Activated B cell treated with CpG ODN at 0.5 μM for 24 hours (primary cell): ENCODE data around the gene PROKR1. TPM values are rescaled to one million over a fixed set of nuclear protein-coding genes. Genes with fewer than 3 reads are reported as not detected.

Experiments
- ATAC-seq: fragments of 200-7000 bp; cut with Tn5 transposase; one replicate; pipeline ENCODE4 v1.10.0; 2021; ENCODE audit warnings: low read depth, mild to moderate bottlenecking, moderate library complexity
- CTCF ChIA-PET: fragments of 350-600 bp; sonication (Branson Sonifier 250); formaldehyde crosslinking; loops from one replicate; lab custom pipeline; 2021; ENCODE audit warnings: antibody characterized with exemption; lab: Charles Lee
- POLR2A ChIA-PET: fragments of 350-600 bp; sonication (Branson Sonifier 250); formaldehyde crosslinking; loops from one replicate; lab custom pipeline; 2021; ENCODE audit warnings: antibody characterized with exemption; lab: Charles Lee
- DNase-seq: peaks from one replicate; pipeline ENCODE4 v3.0.0; 2022
- H3K27ac Mint-ChIP-seq: one replicate; pipeline ENCODE4 v1.8.0; 2020; ENCODE audit warnings: mixed read lengths
- H3K27me3 Mint-ChIP-seq: one replicate; pipeline ENCODE4 v1.8.0; 2021; ENCODE audit warnings: mixed read lengths
- H3K36me3 Mint-ChIP-seq: one replicate; pipeline ENCODE4 v1.8.0; 2021; ENCODE audit warnings: low read depth, mixed read lengths
- H3K4me1 Mint-ChIP-seq: one replicate; pipeline ENCODE4 v1.8.0; 2021; ENCODE audit warnings: mixed read lengths
- H3K4me3 Mint-ChIP-seq: one replicate; pipeline ENCODE4 v1.8.0; 2020; ENCODE audit warnings: mild to moderate bottlenecking, mixed read lengths
- H3K9me3 Mint-ChIP-seq: one replicate; pipeline ENCODE4 v1.8.0; 2020; ENCODE audit warnings: mixed read lengths
- intact Hi-C: fragments of 100-400 bp; cut with micrococcal nuclease; formaldehyde crosslinking; loops from one replicate; pipeline ENCODE4 v1.15.1; 2024
- total RNA-seq: library from RNA; stranded (reverse); gene quantifications from 2 replicates; pipeline ENCODE4 v1.2.3, GENCODE V29; 2022
- TF ChIP-seq, protein P1 (sequence below): fragments of 200-600 bp; IDR thresholded peaks from one replicate; pipeline ENCODE4 v1.8.0; 2022; ENCODE audit warnings: antibody characterized with exemption, mild to moderate bottlenecking

The PROKR1 gene
- total RNA-seq, 1 donor from 2014 or later, result 0.09 TPM

DNA sequence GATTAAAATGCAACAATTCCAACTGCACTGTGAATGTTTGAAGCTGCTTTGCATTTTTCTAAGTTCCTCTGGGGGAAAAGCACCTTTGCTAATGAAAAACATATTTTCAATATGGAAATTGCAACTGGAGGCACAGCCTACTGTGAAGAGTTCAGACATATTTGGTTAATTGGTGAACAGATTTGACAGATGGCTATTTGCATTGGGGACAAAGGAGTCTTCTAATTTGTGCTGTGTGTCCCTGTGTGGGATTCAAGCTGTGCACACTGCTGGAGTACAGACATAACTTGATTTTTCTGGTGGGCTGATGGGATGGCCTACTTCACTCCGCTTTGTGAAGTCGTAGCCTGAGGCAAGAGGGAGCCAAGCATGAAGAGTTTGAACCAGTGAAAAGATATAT, 50.6 kb downstream of the PROKR1 start:
- ChIA-PET POLR2A (no interaction called here), CTCF (no interaction called here)
- ATAC-seq (no peak), DNase-seq (no peak)
- TF ChIP-seq, protein P1, sequence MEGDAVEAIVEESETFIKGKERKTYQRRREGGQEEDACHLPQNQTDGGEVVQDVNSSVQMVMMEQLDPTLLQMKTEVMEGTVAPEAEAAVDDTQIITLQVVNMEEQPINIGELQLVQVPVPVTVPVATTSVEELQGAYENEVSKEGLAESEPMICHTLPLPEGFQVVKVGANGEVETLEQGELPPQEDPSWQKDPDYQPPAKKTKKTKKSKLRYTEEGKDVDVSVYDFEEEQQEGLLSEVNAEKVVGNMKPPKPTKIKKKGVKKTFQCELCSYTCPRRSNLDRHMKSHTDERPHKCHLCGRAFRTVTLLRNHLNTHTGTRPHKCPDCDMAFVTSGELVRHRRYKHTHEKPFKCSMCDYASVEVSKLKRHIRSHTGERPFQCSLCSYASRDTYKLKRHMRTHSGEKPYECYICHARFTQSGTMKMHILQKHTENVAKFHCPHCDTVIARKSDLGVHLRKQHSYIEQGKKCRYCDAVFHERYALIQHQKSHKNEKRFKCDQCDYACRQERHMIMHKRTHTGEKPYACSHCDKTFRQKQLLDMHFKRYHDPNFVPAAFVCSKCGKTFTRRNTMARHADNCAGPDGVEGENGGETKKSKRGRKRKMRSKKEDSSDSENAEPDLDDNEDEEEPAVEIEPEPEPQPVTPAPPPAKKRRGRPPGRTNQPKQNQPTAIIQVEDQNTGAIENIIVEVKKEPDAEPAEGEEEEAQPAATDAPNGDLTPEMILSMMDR, result no peak
- H3K27ac Mint-ChIP-seq, result no peak overlapping the region
- H3K4me3 Mint-ChIP-seq, result no peak overlapping the region
- H3K36me3 Mint-ChIP-seq, result no peaks in the 10 kb centered on the region
- H3K4me1 Mint-ChIP-seq, result peaks cover 37% of the 10 kb centered on the region
- H3K9me3 Mint-ChIP-seq, result no peaks in the 10 kb centered on the region
- intact Hi-C loops, result no loop called here
- no peaks in the 10 kb centered on the region for H3K27me3 Mint-ChIP-seq

DNA sequence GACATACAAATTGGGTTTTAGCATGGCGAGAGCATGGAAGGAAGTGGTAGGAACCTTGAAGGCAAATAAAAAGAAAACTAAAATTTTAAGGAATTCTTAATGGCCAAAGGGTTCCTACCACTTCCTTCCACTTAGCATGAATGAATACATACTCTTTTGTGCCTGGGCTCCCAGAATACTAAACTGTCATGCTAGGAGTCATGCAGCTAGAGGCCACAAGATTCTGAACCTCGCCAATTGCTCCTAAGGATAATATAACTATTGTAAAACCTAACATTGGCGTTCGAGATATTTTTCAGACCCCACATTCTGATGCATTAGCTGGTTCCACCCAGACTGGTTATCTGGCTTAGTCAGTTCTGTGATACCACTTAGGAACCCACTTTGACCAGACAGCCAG, 52.6 kb downstream of the PROKR1 start:
- no peak overlapping the region for H3K4me3 Mint-ChIP-seq
- H3K9me3 Mint-ChIP-seq, result no peaks in the 10 kb centered on the region
- no peak overlapping the region for H3K27ac Mint-ChIP-seq
- peaks cover 17% of the 10 kb centered on the region for H3K4me1 Mint-ChIP-seq
- intact Hi-C loops, result no loop called here
- TF ChIP-seq, protein P1, result no peak
- POLR2A ChIA-PET, result no interaction called here
- no peaks in the 10 kb centered on the region for H3K27me3 Mint-ChIP-seq
- no peak for ATAC-seq
- DNase-seq, result no peak
- no peaks in the 10 kb centered on the region for H3K36me3 Mint-ChIP-seq
- CTCF ChIA-PET, result interaction anchor here (1.5 kb wide), 1 partner anchor 13 kb away, joined by 7 read pairs; no protein-coding TSS in a partner anchor

DNA sequence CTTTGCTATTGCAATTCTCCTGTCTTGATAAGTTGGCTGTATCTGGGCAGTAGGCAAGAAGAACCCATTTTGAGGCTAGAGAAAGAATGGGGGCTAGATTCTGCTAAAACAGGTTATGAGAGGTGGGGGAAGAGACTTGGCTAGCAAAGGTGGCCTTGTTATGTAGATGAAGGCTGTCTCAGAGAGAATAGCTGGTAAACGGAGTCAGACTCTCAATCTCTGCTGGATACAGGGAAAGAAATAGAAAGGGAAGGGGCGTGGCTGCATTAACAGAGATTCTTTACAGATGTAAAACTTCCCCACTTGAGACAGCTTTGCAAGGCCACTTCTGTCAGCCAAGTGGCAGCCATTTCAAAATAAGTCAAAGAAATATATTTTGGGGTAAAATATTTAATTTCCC, 53.2 kb downstream of the PROKR1 start:
- peaks cover 12% of the 10 kb centered on the region for H3K4me1 Mint-ChIP-seq
- intact Hi-C loops, result no loop called here
- H3K36me3 Mint-ChIP-seq, result no peaks in the 10 kb centered on the region
- no peak overlapping the region for H3K27ac Mint-ChIP-seq
- H3K4me3 Mint-ChIP-seq, result no peak overlapping the region
- DNase-seq (no peak), ATAC-seq (no peak)
- H3K9me3 Mint-ChIP-seq, result no peaks in the 10 kb centered on the region
- ChIA-PET CTCF (interaction anchor here (1.5 kb wide), 1 partner anchor 13 kb away, joined by 7 read pairs; no protein-coding TSS in a partner anchor), POLR2A (no interaction called here)
- no peaks in the 10 kb centered on the region for H3K27me3 Mint-ChIP-seq
- TF ChIP-seq, protein P1, result no peak

DNA sequence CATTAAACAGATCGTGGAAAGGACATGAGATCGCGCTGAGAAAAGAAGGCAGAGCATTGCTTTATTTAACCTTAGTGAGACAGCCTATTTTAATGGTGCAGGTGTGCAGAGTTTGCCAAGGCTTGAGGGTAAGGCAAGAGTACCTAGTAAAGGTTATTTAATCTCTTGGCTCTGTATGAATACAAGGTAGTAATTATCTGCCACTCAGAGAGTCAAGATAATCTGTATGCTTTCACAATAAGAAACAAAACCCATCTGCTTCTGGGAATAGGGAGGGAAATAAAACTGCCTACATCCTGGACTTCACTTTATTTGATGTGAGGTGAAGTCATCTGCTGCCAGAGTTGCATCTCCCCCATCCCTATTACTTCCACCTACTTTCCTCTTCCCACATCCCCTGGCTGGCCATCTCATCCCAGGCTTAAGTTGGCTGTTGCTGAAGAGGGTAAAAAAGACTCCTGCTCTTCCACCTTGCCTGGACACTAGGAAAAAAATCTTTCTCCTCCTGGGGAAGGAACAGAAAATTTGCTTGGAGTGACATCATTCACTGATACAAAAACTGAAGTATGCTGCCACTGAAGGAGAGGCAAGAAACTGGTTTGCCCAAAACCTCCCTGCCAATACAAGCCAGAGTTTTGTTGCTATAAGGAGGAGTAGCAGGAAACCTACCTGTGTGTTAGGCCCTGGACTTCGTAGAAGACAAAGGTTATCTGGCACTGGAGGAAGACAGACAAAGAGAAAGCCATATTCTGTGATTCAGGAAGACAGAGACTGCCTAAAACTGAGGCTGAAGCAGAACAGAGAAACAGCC, 55.4 kb downstream of the PROKR1 start:
- H3K27me3 Mint-ChIP-seq, result no peaks in the 10 kb centered on the region
- H3K36me3 Mint-ChIP-seq, result no peaks in the 10 kb centered on the region
- ChIA-PET CTCF (no interaction called here), POLR2A (no interaction called here)
- no peak overlapping the region for H3K4me3 Mint-ChIP-seq
- H3K9me3 Mint-ChIP-seq, result no peaks in the 10 kb centered on the region
- H3K27ac Mint-ChIP-seq, result no peak overlapping the region
- intact Hi-C loops, result no loop called here
- TF ChIP-seq, protein P1, result no peak
- no peaks in the 10 kb centered on the region for H3K4me1 Mint-ChIP-seq
- ATAC-seq (no peak), DNase-seq (no peak)

DNA sequence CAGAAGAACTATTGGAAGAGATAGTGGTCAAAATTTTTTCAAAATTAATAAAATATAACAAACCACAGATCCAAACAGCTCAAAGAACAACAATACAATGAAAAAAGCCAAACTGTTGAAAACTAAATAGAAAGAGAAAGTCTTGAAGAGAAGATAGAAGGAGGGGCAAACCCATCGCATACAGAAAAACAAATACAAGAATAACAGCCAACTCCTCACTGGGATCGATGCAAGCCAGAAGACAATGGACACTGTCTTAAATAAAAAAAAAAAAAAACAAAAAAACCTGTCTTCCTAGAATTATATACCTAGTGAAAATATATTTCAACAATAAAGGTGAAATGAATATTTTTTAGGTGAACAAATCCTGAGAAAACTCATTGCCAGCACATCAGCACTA, 57.2 kb downstream of the PROKR1 start:
- Mint-ChIP-seq H3K4me3 (no peak overlapping the region), H3K27ac (no peak overlapping the region), H3K4me1 (no peaks in the 10 kb centered on the region), H3K9me3 (no peaks in the 10 kb centered on the region), H3K36me3 (no peaks in the 10 kb centered on the region), H3K27me3 (no peaks in the 10 kb centered on the region)
- ChIA-PET POLR2A (interaction anchor here (0.7 kb wide), 1 partner anchor 14 kb away, joined by 5 read pairs; no protein-coding TSS in a partner anchor), CTCF (no interaction called here)
- no peak for ATAC-seq
- intact Hi-C loops, result no loop called here
- DNase-seq, result no peak
- TF ChIP-seq, protein P1, result no peak
